ENCODE data around the gene IL36G.
A peak's percentile ranks its signal among the peaks of the same experiment; 100 is the strongest.

IL36G gene

GRCh38 chr2:112941753-112942653 lies 35.8 kb upstream of the IL36G start:
- TF ChIP-seq ZFX (IDR thresholded peaks at IDR 0.05) = no peak
- TF ChIP-seq CTCF (conservative IDR thresholded peaks at IDR 0.05) = peak; percentile 89

GRCh38 chr2:112942654-112943002 lies 35.2 kb upstream of the IL36G start:
- TF ChIP-seq ZFX (IDR thresholded peaks at IDR 0.05) = no peak
- TF ChIP-seq CTCF (conservative IDR thresholded peaks at IDR 0.05) = no peak
- H3K27ac ChIP-seq = no peak overlapping the region

More at GRCh38 chr2:112941753-112942653, 35.8 kb upstream of the IL36G start:
- H3K27ac ChIP-seq = no peak overlapping the region

DNA sequence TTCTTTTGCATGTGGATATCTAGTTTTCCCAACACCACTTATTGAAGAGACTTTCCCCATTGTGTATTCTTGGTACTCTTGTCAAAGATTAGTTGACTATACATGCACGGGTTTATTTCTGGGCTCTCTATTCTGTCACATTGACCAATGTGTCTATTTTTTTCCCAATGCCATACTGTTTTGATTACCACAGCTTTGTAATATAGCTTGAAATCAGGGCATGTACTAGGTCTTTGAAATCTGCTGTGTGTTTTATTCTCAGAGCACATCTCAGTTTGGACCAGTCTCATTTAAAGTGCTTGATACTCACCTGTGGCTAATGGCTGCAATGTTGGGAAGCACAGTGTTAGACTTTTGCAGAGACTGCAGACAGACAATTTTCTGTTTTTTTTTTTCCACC lies 32.8 kb upstream of the IL36G start:
- H3K27ac ChIP-seq = no peak overlapping the region
- TF ChIP-seq CTCF (conservative IDR thresholded peaks at IDR 0.05) (no peak), ZFX (IDR thresholded peaks at IDR 0.05) (no peak)

DNA sequence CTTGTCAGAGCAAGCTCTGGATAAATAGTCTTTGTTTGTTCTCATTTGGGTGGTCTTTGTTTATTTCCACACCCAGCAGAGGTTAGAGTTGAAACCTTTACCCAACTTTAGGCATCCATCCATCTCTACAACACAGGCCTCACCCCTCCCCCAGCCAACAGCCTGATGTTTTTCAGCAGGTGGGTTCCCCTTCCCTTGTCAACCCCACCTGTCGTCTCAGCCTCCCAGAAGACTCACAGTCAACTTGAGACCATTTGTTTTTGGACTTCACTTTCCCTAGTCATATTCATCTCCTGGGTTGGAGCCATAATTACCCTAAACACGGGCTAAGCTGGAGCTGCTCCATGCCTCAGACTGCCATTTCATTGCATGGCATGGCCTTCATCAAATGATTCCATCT lies 31.7 kb upstream of the IL36G start:
- no peak for TF ChIP-seq CTCF (conservative IDR thresholded peaks at IDR 0.05)
- no peak for TF ChIP-seq ZFX (IDR thresholded peaks at IDR 0.05)

DNA sequence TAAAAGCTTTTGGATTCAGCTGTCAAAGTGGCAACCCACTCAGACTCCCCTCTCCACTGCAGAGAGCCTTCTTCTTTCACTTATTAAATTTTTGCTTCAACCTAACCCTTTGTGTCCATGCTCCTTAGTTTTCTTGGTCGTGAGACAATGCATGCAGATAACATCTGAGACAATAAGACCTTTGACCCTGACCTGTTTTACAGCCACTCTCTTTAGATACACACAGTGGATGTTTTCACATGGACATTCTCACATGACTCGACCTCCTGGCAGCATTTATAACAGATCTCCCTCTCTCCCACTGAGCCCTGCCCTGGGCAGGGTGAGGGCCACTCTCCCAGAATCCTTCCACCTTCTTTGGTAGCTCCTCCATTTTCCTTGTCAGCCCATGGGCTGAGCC lies 30.4 kb upstream of the IL36G start:
- no peak for TF ChIP-seq ZFX (IDR thresholded peaks at IDR 0.05)
- TF ChIP-seq CTCF (conservative IDR thresholded peaks at IDR 0.05) = no peak
- H3K27ac ChIP-seq = no peak overlapping the region

More for the DNA sequence above, 31.7 kb upstream of the IL36G start:
- no peak overlapping the region for H3K27ac ChIP-seq

GRCh38 chr2:112949456-112949855 lies 28.4 kb upstream of the IL36G start:
- H3K27ac ChIP-seq = no peak overlapping the region
- TF ChIP-seq CTCF (conservative IDR thresholded peaks at IDR 0.05) (no peak), ZFX (IDR thresholded peaks at IDR 0.05) (no peak)

GRCh38 chr2:112954364-112954763 lies 23.4 kb upstream of the IL36G start:
- H3K27ac ChIP-seq = no peak overlapping the region
- TF ChIP-seq ZFX (IDR thresholded peaks at IDR 0.05) (no peak), CTCF (conservative IDR thresholded peaks at IDR 0.05) (no peak)

All from C4-2B (cell line).